Thoracic aorta (tissue), 2 donors: ENCODE measurements around the gene SNX14. TPM values are rescaled to one million over a fixed set of nuclear protein-coding genes. Genes with fewer than 3 reads are reported as not detected.

Experiments used
- ATAC-seq: fragments of 150-250 bp; one replicate; pipeline ENCODE4 v1.8.0; 2017; ENCODE audit warnings: low read depth; ENCODE audit not compliant: insufficient number of reproducible peaks, low FRiP score
- DNase-seq: peaks from one replicate; pipeline ENCODE4 v3.0.0-alpha.2; 2020; ENCODE audit warnings: low spot score
- H3K27ac ChIP-seq, 2 donors: fragments of 200-600 bp; sonication (generic); 1 replicate in 1 of 2; 2 replicates in 1 of 2; pipeline ENCODE4 v1.5.1; 2016; ENCODE audit warnings: mild to moderate bottlenecking in 2 of 2, moderate library complexity in 2 of 2
- H3K27me3 ChIP-seq: fragments of 200-600 bp; sonication (generic); replicated peaks from 2 replicates; pipeline ENCODE4 v1.6.0; 2016; ENCODE audit warnings: mild to moderate bottlenecking; ENCODE audit not compliant: insufficient read depth
- H3K36me3 ChIP-seq: fragments of 200-600 bp; sonication (generic); one replicate; pipeline ENCODE4 v1.5.1; 2016
- H3K4me1 ChIP-seq, 2 donors: fragments of 200-600 bp; sonication (generic); 1 replicate in 1 of 2; 2 replicates in 1 of 2; pipeline versions ENCODE4 v1.5.1 to v1.6.0; 2016; ENCODE audit warnings: low read depth in 2 of 2, mild to moderate bottlenecking in 1 of 2; ENCODE audit not compliant: control insufficient read depth in 1 of 2
- H3K4me3 ChIP-seq: fragments of 200-600 bp; sonication (generic); 2 replicates; pipeline ENCODE4 v1.5.1; 2016; ENCODE audit warnings: mild to moderate bottlenecking
- H3K9me3 ChIP-seq: fragments of 200-600 bp; sonication (generic); 2 replicates; pipeline ENCODE4 v1.5.1; 2016
- CTCF ChIP-seq: fragments of 200-600 bp; sonication (generic); IDR thresholded peaks from one replicate; pipeline ENCODE4 v1.5.1; 2019; ENCODE audit warnings: antibody characterized with exemption
- total RNA-seq, 2 donors: library from RNA; depleted of rRNA; stranded (reverse); fragments of >200 nt; gene quantifications; one replicate each; pipeline versions ENCODE4 v1.1.0 to v1.2.3, GENCODE V29; 2016

The SNX14 gene
- total RNA-seq, 2 donors from 2014 or later, result 66.5 to 131 TPM

DNA sequence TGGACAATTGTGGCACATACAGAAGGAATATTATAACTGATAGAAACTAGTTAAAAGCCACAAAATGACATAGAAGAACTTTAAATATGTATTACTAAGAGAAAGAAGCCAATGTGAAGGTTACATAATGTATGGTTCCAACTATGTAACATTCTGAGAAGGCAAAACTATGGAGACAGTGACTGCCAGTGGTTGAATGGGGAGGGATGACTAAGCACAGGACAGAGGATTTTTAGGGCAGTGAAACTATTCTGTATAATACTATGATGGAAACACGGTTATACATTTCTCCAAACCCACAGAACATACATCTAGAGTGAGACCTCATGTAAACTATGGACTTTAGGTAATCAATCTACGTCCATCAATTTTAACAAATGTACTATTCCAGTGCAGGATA, 26.6 kb upstream of the SNX14 start:
- no peak for ATAC-seq
- DNase-seq, result no peak
- H3K27ac ChIP-seq, result no peak overlapping the region
- H3K9me3 ChIP-seq, result no peaks in the 10 kb centered on the region
- peaks cover 32% of the 10 kb centered on the region for H3K36me3 ChIP-seq
- H3K27me3 ChIP-seq, result no peaks in the 10 kb centered on the region
- TF ChIP-seq CTCF, result no peak
- H3K4me3 ChIP-seq, result no peak overlapping the region
- peaks cover 8 to 18% of the 10 kb centered on the region in 2 donors for H3K4me1 ChIP-seq

DNA sequence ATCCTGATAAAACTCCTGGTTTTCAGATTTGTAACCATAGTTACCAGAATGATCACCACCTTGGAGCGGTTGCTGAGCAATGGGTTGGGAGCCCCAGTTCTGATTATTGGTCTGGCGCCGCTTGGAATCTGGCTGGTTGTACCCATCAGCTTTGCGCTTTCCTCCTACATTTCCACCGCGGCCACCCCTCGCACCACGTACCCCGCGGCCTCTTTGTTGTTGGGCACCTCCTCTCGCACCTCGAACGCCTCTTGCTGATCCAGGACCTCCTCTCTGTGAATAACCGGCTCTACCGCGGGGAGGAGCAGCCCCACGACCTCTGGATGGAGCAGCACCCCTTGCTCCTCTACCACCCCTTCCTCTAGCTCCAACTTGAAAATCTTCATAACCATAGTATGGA, 21.1 kb upstream of the SNX14 start:
- no peak for DNase-seq
- H3K4me3 ChIP-seq, result no peak overlapping the region
- no peaks in the 10 kb centered on the region for H3K27me3 ChIP-seq
- ATAC-seq, result no peak
- no peaks in the 10 kb centered on the region for H3K4me1 ChIP-seq
- H3K36me3 ChIP-seq, result peaks cover 41% of the 10 kb centered on the region
- TF ChIP-seq CTCF, result no peak
- H3K9me3 ChIP-seq, result no peaks in the 10 kb centered on the region
- H3K27ac ChIP-seq, result no peak overlapping the region

- H3K27me3 ChIP-seq, result no peaks in the 10 kb centered on the region
- H3K9me3 ChIP-seq, result no peaks in the 10 kb centered on the region
- no peak overlapping the region for H3K27ac ChIP-seq
- DNase-seq (no peak), ATAC-seq (no peak)
- H3K36me3 ChIP-seq, result peaks cover 38% of the 10 kb centered on the region
- no peak for TF ChIP-seq CTCF
- H3K4me1 ChIP-seq, result no peaks in the 10 kb centered on the region
- no peak overlapping the region for H3K4me3 ChIP-seq
Observed at GRCh38 chr6:85612690-85613474, 19.2 kb upstream of the SNX14 start.

- no peak overlapping the region for H3K27ac ChIP-seq
- H3K4me3 ChIP-seq, result no peak overlapping the region
- peaks cover 0 to 2% of the 10 kb centered on the region in 2 donors for H3K4me1 ChIP-seq
- peaks cover 26% of the 10 kb centered on the region for H3K36me3 ChIP-seq
- no peaks in the 10 kb centered on the region for H3K27me3 ChIP-seq
- no peak for TF ChIP-seq CTCF
- no peak for DNase-seq
- ATAC-seq, result no peak
- H3K9me3 ChIP-seq, result no peaks in the 10 kb centered on the region
Observed at GRCh38 chr6:85610182-85610895, 16.7 kb upstream of the SNX14 start.

GRCh38 chr6:85602100-85602499, 8.4 kb upstream of the SNX14 start:
- H3K9me3 ChIP-seq, result no peaks in the 10 kb centered on the region
- no peaks in the 10 kb centered on the region for H3K27me3 ChIP-seq
- H3K27ac ChIP-seq, result no peak overlapping the region
- H3K4me1 ChIP-seq, result peaks cover 0 to 5% of the 10 kb centered on the region in 2 donors
- DNase-seq (no peak), ATAC-seq (no peak)
- no peak for TF ChIP-seq CTCF
- no peaks in the 10 kb centered on the region for H3K36me3 ChIP-seq
- no peak overlapping the region for H3K4me3 ChIP-seq
